Right renal cortex interstitium (tissue), 3 donors: ENCODE data around the gene DGKI. TPM values are rescaled to one million over a fixed set of nuclear protein-coding genes. Genes with fewer than 3 reads are reported as not detected.

ENCODE experiments used
- DNase-seq, 3 donors: peaks; one replicate each; pipeline ENCODE4 v3.0.0-alpha.2; 2013; ENCODE audit warnings: low read depth in 3 of 3, low spot score in 2 of 3
- polyA plus RNA-seq, 3 donors: library from polyadenylated mRNA; unstranded; fragments of 120-200 nt; gene quantifications; one replicate each; pipeline ENCODE4 v1.2.1, GENCODE V29; 2013; ENCODE audit not compliant: insufficient read length in 3 of 3

DGKI gene
- polyA plus RNA-seq, 3 donors: 1.4 to 1.9 (median 1.8) TPM

- no peak for DNase-seq
Measured at GRCh38 chr7:137695494-137695893, 151.3 kb downstream of the DGKI start.

- DNase-seq: no peak
Measured at GRCh38 chr7:137694405-137694804, 152.4 kb downstream of the DGKI start.

GRCh38 chr7:137692399-137692798 is 154.4 kb downstream of the DGKI start:
- no peak for DNase-seq

- no peak for DNase-seq
Measured at GRCh38 chr7:137691566-137691965, 155.2 kb downstream of the DGKI start.

- no peak for DNase-seq
Measured at GRCh38 chr7:137690635-137691034, 156.1 kb downstream of the DGKI start.

- no peak for DNase-seq
Measured at GRCh38 chr7:137689761-137690160, 157.0 kb downstream of the DGKI start.

GRCh38 chr7:137687556-137688265 is 159.1 kb downstream of the DGKI start:
- no peak for DNase-seq

GRCh38 chr7:137685433-137686164 is 161.2 kb downstream of the DGKI start:
- no peak for DNase-seq

- no peak for DNase-seq
Measured at GRCh38 chr7:137684776-137685175, 162.0 kb downstream of the DGKI start.

GRCh38 chr7:137684316-137684715 is 162.5 kb downstream of the DGKI start:
- DNase-seq: no peak

GRCh38 chr7:137682596-137682995 is 164.2 kb downstream of the DGKI start:
- no peak for DNase-seq

- DNase-seq: no peak
Measured at GRCh38 chr7:137681657-137682562, 164.9 kb downstream of the DGKI start.

GRCh38 chr7:137674551-137675409 is 172.0 kb downstream of the DGKI start:
- no peak for DNase-seq

- DNase-seq: no peak
Measured at GRCh38 chr7:137674048-137674447, 172.7 kb downstream of the DGKI start.

- no peak for DNase-seq
Measured at GRCh38 chr7:137671920-137672319, 174.9 kb downstream of the DGKI start.

- no peak for DNase-seq
Measured at GRCh38 chr7:137670222-137671064, 176.3 kb downstream of the DGKI start.

GRCh38 chr7:137669706-137670105 is 177.1 kb downstream of the DGKI start:
- no peak for DNase-seq

- no peak for DNase-seq
Measured at GRCh38 chr7:137668404-137668803, 178.4 kb downstream of the DGKI start.

- DNase-seq: no peak
Measured at GRCh38 chr7:137667633-137668387, 179.0 kb downstream of the DGKI start.
